Stimulated activated CD8-positive, alpha-beta memory T cell treated with anti-CD3 and anti-CD28 coated beads, Interleukin-15, amount 100 ng/mL, for 1 hour (primary cell): ENCODE results near the gene KRT40.

Experiments
- DNase-seq: peaks from one replicate; pipeline ENCODE4 v3.0.0-alpha.2; 2020; ENCODE audit warnings: low read depth

KRT40 gene

GRCh38 chr17:40996829-40997228, 12.7 kb upstream of the KRT40 start:
- no peak for DNase-seq

GRCh38 chr17:40995116-40995515, 11.0 kb upstream of the KRT40 start:
- DNase-seq: no peak

GRCh38 chr17:40993839-40994238, 9.7 kb upstream of the KRT40 start, which contains the start of gene KRTAP3-3:
KRTAP3-3 (minus strand) TSS chr17:40994164; CDS start chr17:40994097, 67 bp downstream.
- no peak for DNase-seq

GRCh38 chr17:40993084-40993483, 9.0 kb upstream of the KRT40 start:
- no peak for DNase-seq

- DNase-seq: no peak
These were observed 8.5 kb upstream of the KRT40 start for GRCh38 chr17:40992666-40993065.

GRCh38 chr17:40986920-40987319, 2.8 kb upstream of the KRT40 start:
- no peak for DNase-seq

GRCh38 chr17:40981115-40981514, 3.0 kb downstream of the KRT40 start:
- no peak for DNase-seq

- no peak for DNase-seq
These were observed 3.5 kb downstream of the KRT40 start for GRCh38 chr17:40980596-40980995.

GRCh38 chr17:40980117-40980516, 4.0 kb downstream of the KRT40 start:
- no peak for DNase-seq

GRCh38 chr17:40978575-40979151, 5.5 kb downstream of the KRT40 start:
- DNase-seq: no peak

- no peak for DNase-seq
These were observed 8.6 kb downstream of the KRT40 start for GRCh38 chr17:40975516-40975915.

GRCh38 chr17:40974366-40974765, 9.8 kb downstream of the KRT40 start:
- DNase-seq: no peak

- no peak for DNase-seq
These were observed 16.5 kb downstream of the KRT40 start for GRCh38 chr17:40967582-40967981.

- no peak for DNase-seq
These were observed 17.3 kb downstream of the KRT40 start, which contains the start of gene KRT39 for GRCh38 chr17:40966848-40967247. KRT39 (minus strand) TSS chr17:40966948; CDS start chr17:40966856, 92 bp downstream.

GRCh38 chr17:40963838-40964237, 20.3 kb downstream of the KRT40 start:
- no peak for DNase-seq

- DNase-seq: no peak
These were observed 22.0 kb downstream of the KRT40 start for GRCh38 chr17:40962059-40962561.

- DNase-seq: no peak
These were observed 22.5 kb downstream of the KRT40 start for GRCh38 chr17:40961591-40961990.

GRCh38 chr17:40960144-40960543, 24.0 kb downstream of the KRT40 start:
- DNase-seq: no peak

- no peak for DNase-seq
These were observed 25.8 kb downstream of the KRT40 start for GRCh38 chr17:40958086-40958953.

- DNase-seq: no peak
These were observed 27.5 kb downstream of the KRT40 start for GRCh38 chr17:40956401-40957254.

- no peak for DNase-seq
These were observed 30.2 kb downstream of the KRT40 start for GRCh38 chr17:40953881-40954280.

GRCh38 chr17:40952661-40953060, 31.5 kb downstream of the KRT40 start:
- DNase-seq: no peak
